Medulla oblongata (tissue), 1 donor: ENCODE measurements around the gene RAB20.

Experiments
- DNase-seq: peaks from one replicate; pipeline ENCODE4 v3.0.0-alpha.2; 2015; ENCODE audit errors: extremely low spot score

The RAB20 gene

GRCh38 chr13:110529522-110530311 is 31.8 kb downstream of the RAB20 start:
- peak; percentile 42 for DNase-seq

- DNase-seq = no peak
These were observed 32.6 kb downstream of the RAB20 start for GRCh38 chr13:110528911-110529310.

- peak; percentile 63 for DNase-seq
These were observed 33.2 kb downstream of the RAB20 start for GRCh38 chr13:110528371-110528770.

GRCh38 chr13:110525328-110526319 is 35.9 kb downstream of the RAB20 start:
- DNase-seq = no peak

GRCh38 chr13:110524541-110525257 is 36.8 kb downstream of the RAB20 start:
- DNase-seq = no peak

- no peak for DNase-seq
These were observed 37.5 kb downstream of the RAB20 start for GRCh38 chr13:110523838-110524540.

- DNase-seq = no peak
These were observed 38.3 kb downstream of the RAB20 start for GRCh38 chr13:110523180-110523579.

- no peak for DNase-seq
These were observed 38.8 kb downstream of the RAB20 start for GRCh38 chr13:110522721-110523120.

GRCh38 chr13:110521946-110522345 is 39.6 kb downstream of the RAB20 start:
- peak; percentile 46 for DNase-seq

GRCh38 chr13:110521296-110521680 is 40.2 kb downstream of the RAB20 start:
- DNase-seq = no peak

GRCh38 chr13:110520431-110521295 is 40.9 kb downstream of the RAB20 start:
- peak; percentile 95 for DNase-seq

GRCh38 chr13:110519506-110519905 is 42.0 kb downstream of the RAB20 start:
- DNase-seq = no peak

GRCh38 chr13:110519046-110519445 is 42.5 kb downstream of the RAB20 start:
- no peak for DNase-seq

GRCh38 chr13:110518571-110518970 is 43.0 kb downstream of the RAB20 start:
- no peak for DNase-seq

GRCh38 chr13:110518226-110518525 is 43.3 kb downstream of the RAB20 start:
- DNase-seq = no peak

- DNase-seq = no peak
These were observed 43.9 kb downstream of the RAB20 start for GRCh38 chr13:110517505-110518225.

GRCh38 chr13:110516500-110516899 is 45.0 kb downstream of the RAB20 start:
- no peak for DNase-seq

GRCh38 chr13:110512198-110512740 is 49.3 kb downstream of the RAB20 start:
- DNase-seq = no peak

GRCh38 chr13:110511509-110512181 is 49.9 kb downstream of the RAB20 start:
- no peak for DNase-seq
